Suprapubic skin (tissue), 4 donors: ENCODE data around the gene TRNP1.
"Not testable (repeated sequence)": the region's sequence is repeated elsewhere in the genome, so short reads cannot be mapped to it uniquely, and the experiment has no call there.

Experiments
- EP300 ChIP-seq: sonication (generic); formaldehyde crosslinking; IDR thresholded peaks from one replicate; pipeline ENCODE4 v1.6.1; 2017; ENCODE audit warnings: antibody characterized with exemption
- POLR2A ChIP-seq, 2 donors: fragments of 450-650 bp; IDR thresholded peaks; one replicate each; pipeline ENCODE4 v1.6.1; 2017; ENCODE audit warnings: antibody characterized with exemption in 2 of 2, mild to moderate bottlenecking in 2 of 2, moderate library complexity in 2 of 2
- POLR2AphosphoS5 ChIP-seq, 3 donors: sonication (generic); formaldehyde crosslinking; IDR thresholded peaks; one replicate each; pipeline ENCODE4 v1.6.1; 2017; ENCODE audit warnings: antibody characterized with exemption in 3 of 3
- TF ChIP-seq, protein P1 (sequence below), 2 donors: fragments of 200-600 bp in 1 of 2; fragments of 450-650 bp in 1 of 2; sonication (generic) in 1 of 2; IDR thresholded peaks; one replicate each; pipeline ENCODE4 v1.5.1; 2016 to 2019; ENCODE audit warnings: antibody characterized with exemption in 2 of 2, mild to moderate bottlenecking in 1 of 2, moderate library complexity in 1 of 2

DNA sequence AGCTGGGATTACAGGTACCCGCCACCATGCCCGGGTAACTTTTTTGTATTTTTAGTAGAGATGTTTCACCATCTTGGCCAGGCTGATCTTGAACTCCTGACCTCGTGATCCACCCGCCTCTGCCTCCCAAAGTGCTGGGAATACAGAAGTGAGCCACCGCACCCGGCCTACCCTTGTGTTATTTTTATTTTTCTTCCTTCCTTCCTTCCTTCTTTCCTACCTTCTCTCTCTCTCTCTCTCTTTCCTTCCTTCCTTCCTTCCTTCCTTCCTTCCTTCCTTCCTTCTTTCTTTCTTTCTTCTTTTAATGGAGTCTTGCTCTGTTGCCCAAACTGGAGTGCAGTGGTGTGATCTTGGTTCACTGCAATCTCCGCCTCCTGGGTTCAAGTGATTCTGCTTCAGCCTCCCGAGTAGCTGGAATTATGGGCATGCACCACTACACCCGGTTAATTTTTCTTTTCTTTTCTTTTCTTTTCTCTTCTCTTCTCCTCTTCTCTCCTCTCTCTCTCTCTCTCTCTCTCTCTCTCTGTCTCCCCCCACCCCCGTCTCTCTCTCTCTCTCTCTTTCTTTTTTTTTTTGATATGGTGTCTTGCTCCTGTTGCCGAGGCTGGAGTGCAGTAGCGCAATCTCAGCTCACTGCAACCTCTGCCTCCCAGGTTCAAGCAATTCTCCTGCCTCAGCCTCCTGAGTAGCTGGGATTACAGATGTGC is 3.9 kb upstream of the TRNP1 start:
- not testable (repeated sequence) for TF ChIP-seq POLR2AphosphoS5 (IDR thresholded peaks at IDR 0.05); POLR2A (IDR thresholded peaks at IDR 0.05); EP300
- TF ChIP-seq, protein P1, sequence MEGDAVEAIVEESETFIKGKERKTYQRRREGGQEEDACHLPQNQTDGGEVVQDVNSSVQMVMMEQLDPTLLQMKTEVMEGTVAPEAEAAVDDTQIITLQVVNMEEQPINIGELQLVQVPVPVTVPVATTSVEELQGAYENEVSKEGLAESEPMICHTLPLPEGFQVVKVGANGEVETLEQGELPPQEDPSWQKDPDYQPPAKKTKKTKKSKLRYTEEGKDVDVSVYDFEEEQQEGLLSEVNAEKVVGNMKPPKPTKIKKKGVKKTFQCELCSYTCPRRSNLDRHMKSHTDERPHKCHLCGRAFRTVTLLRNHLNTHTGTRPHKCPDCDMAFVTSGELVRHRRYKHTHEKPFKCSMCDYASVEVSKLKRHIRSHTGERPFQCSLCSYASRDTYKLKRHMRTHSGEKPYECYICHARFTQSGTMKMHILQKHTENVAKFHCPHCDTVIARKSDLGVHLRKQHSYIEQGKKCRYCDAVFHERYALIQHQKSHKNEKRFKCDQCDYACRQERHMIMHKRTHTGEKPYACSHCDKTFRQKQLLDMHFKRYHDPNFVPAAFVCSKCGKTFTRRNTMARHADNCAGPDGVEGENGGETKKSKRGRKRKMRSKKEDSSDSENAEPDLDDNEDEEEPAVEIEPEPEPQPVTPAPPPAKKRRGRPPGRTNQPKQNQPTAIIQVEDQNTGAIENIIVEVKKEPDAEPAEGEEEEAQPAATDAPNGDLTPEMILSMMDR (IDR thresholded peaks at IDR 0.05), result not testable (repeated sequence)
